Spleen (tissue), 11 donors: ENCODE data around the gene FBXO11. TPM values are rescaled to one million over a fixed set of nuclear protein-coding genes. Genes with fewer than 3 reads are reported as not detected.

Source experiments
- DNase-seq: peaks from one replicate; pipeline ENCODE4 v3.0.0-alpha.2; 2020
- H3K27ac ChIP-seq, 8 donors: fragments of 200-600 bp; sonication (generic) in 7 of 8; 1 replicate in 4 of 8; 2 replicates in 4 of 8; pipeline versions ENCODE4 v1.5.0 to v1.8.0; 2016 to 2021; ENCODE audit warnings: inconsistent platforms in 4 of 8, mild to moderate bottlenecking in 4 of 8, moderate library complexity in 1 of 8
- H3K27me3 ChIP-seq, 7 donors: fragments of 200-600 bp; sonication (generic) in 6 of 7; replicated peaks in 1 of 7; 1 replicate in 4 of 7; 2 replicates in 3 of 7; pipeline versions ENCODE4 v1.5.0 to v1.8.0; 2016 to 2021; ENCODE audit warnings: inconsistent platforms in 3 of 7, mild to moderate bottlenecking in 1 of 7
- H3K36me3 ChIP-seq, 6 donors: fragments of 200-600 bp; sonication (generic) in 5 of 6; 1 replicate in 4 of 6; 2 replicates in 2 of 6; pipeline versions ENCODE4 v1.5.0 to v1.8.0; 2016 to 2021; ENCODE audit warnings: inconsistent platforms in 2 of 6
- H3K4me1 ChIP-seq, 6 donors: fragments of 200-600 bp; sonication (generic) in 5 of 6; 1 replicate in 3 of 6; 2 replicates in 3 of 6; pipeline versions ENCODE4 v1.5.0 to v1.8.0; 2016 to 2021; ENCODE audit warnings: inconsistent platforms in 3 of 6
- H3K4me3 ChIP-seq, 8 donors: fragments of 200-600 bp; sonication (generic) in 7 of 8; 1 replicate in 4 of 8; 2 replicates in 4 of 8; pipeline versions ENCODE4 v1.5.0 to v1.8.0; 2016 to 2021; ENCODE audit warnings: inconsistent platforms in 4 of 8, mild to moderate bottlenecking in 4 of 8, moderate library complexity in 2 of 8
- H3K9me3 ChIP-seq, 8 donors: fragments of 200-600 bp; sonication (generic) in 7 of 8; 1 replicate in 4 of 8; 2 replicates in 4 of 8; pipeline versions ENCODE4 v1.5.0 to v1.8.0; 2016 to 2021; ENCODE audit warnings: inconsistent platforms in 4 of 8
- POLR2A ChIP-seq, 3 donors: fragments of 450-650 bp; IDR thresholded peaks; one replicate each; pipeline ENCODE4 v1.5.1; 2017; ENCODE audit warnings: antibody characterized with exemption in 3 of 3, mild to moderate bottlenecking in 1 of 3
- POLR2AphosphoS5 ChIP-seq, 3 donors: sonication (generic); formaldehyde crosslinking; IDR thresholded peaks; one replicate each; pipeline ENCODE4 v1.5.1; 2017; ENCODE audit warnings: antibody characterized with exemption in 3 of 3
- WGBS, 5 donors: extraction: QIAGEN DNeasy Blood & Tissue Kit in 3 of 5; methylation state at CpG; one replicate each; pipeline versions ENCODE4 v1.1.5 to v1.1.7; 2013 to 2018; 5-methylcytosine and 5-hydroxymethylcytosine counted together
- intact Hi-C: fragments of 100-400 bp; cut with DNase I; formaldehyde crosslinking; loops from one replicate; pipeline ENCODE4 v1.15.0; 2023; ENCODE audit warnings: low total_unique reads
- polyA plus RNA-seq, 3 donors: library from polyadenylated mRNA; stranded (reverse); fragments of 200-250 nt; gene quantifications; one replicate each; pipeline ENCODE4 v1.2.1, GENCODE V29; 2013
- total RNA-seq, 7 donors: library from RNA; depleted of rRNA in 3 of 7; stranded (reverse); fragments of >200 nt in 3 of 7; fragmentation: NEBNext Ultra II Directional in 4 of 7; extraction: Animal tissue kit (Norgen Biotek cat#: 25700) in 4 of 7; gene quantifications; one replicate each; pipeline versions ENCODE4 v1.1.0 to v1.2.1, GENCODE V29; 2016 to 2021
- TF ChIP-seq, protein P1 (sequence below), 11 experiments: fragments of 200-600 bp in 7 of 11; fragments of 450-650 bp in 4 of 11; sonication (generic) in 4 of 11; IDR thresholded peaks in 8 of 11; conservative IDR thresholded peaks in 3 of 11; 1 replicate in 7 of 11; 2 replicates in 4 of 11; pipeline versions ENCODE4 v1.4.0 to v1.8.0; 2016 to 2021; ENCODE audit warnings: antibody characterized with exemption in 11 of 11, inconsistent platforms in 4 of 11, mild to moderate bottlenecking in 1 of 11
- donor health status: healthy with polysubstance abuse.
- donor health status: DM: no; HTN: no; CAD: no; lungs with moderate emphysema.
- donor health status: DM: no; HTN: no; CAD: no.
- donor health status: Bipolar disorder and iron deficiency.
- donor health status: healthy.
- donor health status: DM: no; HTN: no; CAD: no.
- donor health status: DM: yes; HTN: yes; CAD: no.

Gene FBXO11
- total and polyA plus RNA-seq, 10 donors, result 23.9 to 91.3 (median 72.6) TPM

DNA sequence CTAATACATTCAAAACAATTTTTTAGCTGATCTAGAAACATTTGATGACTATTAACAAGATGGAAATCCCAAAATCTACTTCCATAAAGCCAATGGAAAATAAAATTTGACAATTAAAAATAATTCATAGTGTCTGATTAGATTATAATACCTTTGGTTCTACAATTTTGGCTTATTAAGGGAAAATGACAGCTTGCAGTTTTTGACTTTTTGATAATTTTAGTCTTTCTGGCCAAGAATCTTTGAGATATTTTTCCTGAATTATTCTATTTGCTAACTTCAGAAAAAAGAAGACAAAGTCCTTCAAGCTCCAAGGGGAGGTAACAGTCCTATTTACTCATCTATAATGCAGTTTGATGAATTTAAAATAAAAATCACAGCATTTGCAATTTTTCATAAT lies 83.8 kb downstream of the FBXO11 start:
- no peaks in the 10 kb centered on the region for H3K4me1 ChIP-seq
- H3K27ac ChIP-seq, result no peak overlapping the region
- no peaks in the 10 kb centered on the region for H3K9me3 ChIP-seq
- no peaks in the 10 kb centered on the region for H3K27me3 ChIP-seq
- H3K36me3 ChIP-seq, result peaks cover 3 to 100% (median 84%) of the 10 kb centered on the region in 6 donors
- TF ChIP-seq, protein P1, sequence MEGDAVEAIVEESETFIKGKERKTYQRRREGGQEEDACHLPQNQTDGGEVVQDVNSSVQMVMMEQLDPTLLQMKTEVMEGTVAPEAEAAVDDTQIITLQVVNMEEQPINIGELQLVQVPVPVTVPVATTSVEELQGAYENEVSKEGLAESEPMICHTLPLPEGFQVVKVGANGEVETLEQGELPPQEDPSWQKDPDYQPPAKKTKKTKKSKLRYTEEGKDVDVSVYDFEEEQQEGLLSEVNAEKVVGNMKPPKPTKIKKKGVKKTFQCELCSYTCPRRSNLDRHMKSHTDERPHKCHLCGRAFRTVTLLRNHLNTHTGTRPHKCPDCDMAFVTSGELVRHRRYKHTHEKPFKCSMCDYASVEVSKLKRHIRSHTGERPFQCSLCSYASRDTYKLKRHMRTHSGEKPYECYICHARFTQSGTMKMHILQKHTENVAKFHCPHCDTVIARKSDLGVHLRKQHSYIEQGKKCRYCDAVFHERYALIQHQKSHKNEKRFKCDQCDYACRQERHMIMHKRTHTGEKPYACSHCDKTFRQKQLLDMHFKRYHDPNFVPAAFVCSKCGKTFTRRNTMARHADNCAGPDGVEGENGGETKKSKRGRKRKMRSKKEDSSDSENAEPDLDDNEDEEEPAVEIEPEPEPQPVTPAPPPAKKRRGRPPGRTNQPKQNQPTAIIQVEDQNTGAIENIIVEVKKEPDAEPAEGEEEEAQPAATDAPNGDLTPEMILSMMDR (IDR thresholded peaks at IDR 0.05 in 8 of 11, conservative IDR thresholded peaks at IDR 0.05 in 3 of 11), result no peak
- TF ChIP-seq POLR2A (IDR thresholded peaks at IDR 0.05) (no peak), POLR2AphosphoS5 (IDR thresholded peaks at IDR 0.05) (no peak)
- no peak for DNase-seq
- intact Hi-C loops, result no loop called here
- no peak overlapping the region for H3K4me3 ChIP-seq

DNA sequence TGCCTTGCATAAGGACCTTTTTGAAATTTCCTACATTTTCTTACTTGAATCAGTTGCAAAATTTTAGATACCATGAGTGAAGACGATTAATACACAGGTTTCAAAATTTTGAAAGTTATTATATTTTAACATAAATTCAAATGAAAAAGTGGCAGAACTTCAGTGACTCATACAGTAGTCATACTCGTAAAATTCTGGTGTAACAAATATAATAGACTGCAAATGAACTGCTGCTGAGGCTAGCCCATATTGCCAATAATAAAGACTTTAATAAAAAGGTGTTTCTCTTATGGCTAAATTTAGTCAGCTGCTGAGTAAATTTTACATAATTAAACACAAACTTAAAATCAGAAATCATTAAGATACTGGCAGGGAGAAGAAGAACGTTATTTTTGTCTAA lies 86.5 kb downstream of the FBXO11 start:
- no peaks in the 10 kb centered on the region for H3K27me3 ChIP-seq
- H3K4me1 ChIP-seq, result no peaks in the 10 kb centered on the region
- no peak for DNase-seq
- no peaks in the 10 kb centered on the region for H3K9me3 ChIP-seq
- intact Hi-C loops, result no loop called here
- no peak overlapping the region for H3K4me3 ChIP-seq
- WGBS, 5 donors, result 90 to 99% (median 95%) methylated on average over 3 of the region's 3 CpGs
- TF ChIP-seq POLR2AphosphoS5 (IDR thresholded peaks at IDR 0.05) (no peak), POLR2A (IDR thresholded peaks at IDR 0.05) (no peak)
- TF ChIP-seq, protein P1 (IDR thresholded peaks at IDR 0.05 in 8 of 11, conservative IDR thresholded peaks at IDR 0.05 in 3 of 11), result no peak
- H3K27ac ChIP-seq, result no peak overlapping the region
- peaks cover 3 to 100% (median 88%) of the 10 kb centered on the region in 6 donors for H3K36me3 ChIP-seq

DNA sequence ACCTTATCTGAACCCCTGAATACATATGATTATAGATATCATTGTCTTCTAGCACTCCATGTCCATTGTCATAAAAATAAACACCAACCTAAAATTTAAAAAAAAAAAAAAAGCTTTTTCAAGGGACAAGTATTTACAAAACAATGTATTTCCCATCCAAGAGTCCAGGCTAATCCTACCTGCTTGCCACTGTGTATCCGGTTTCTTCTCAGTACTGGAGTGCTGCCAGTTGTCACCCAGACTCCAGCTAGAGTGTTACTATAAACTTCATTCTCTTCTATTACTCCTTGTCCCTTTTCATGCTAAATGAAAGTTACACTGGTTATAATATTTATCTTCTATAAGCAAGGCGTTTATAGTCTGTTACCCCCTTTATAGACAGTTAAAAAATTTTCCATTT lies 87.5 kb downstream of the FBXO11 start:
- H3K36me3 ChIP-seq, result peaks cover 3 to 100% (median 90%) of the 10 kb centered on the region in 6 donors
- no peak for TF ChIP-seq POLR2AphosphoS5 (IDR thresholded peaks at IDR 0.05)
- TF ChIP-seq POLR2A (IDR thresholded peaks at IDR 0.05), result no peak
- TF ChIP-seq, protein P1 (IDR thresholded peaks at IDR 0.05 in 8 of 11, conservative IDR thresholded peaks at IDR 0.05 in 3 of 11), result no peak
- 88 to 99% (median 94%) methylated on average over 2 of the region's 2 CpGs for WGBS, 5 donors
- no peak overlapping the region for H3K4me3 ChIP-seq
- intact Hi-C loops, result no loop called here
- H3K27me3 ChIP-seq, result no peaks in the 10 kb centered on the region
- H3K9me3 ChIP-seq, result no peaks in the 10 kb centered on the region
- DNase-seq, result no peak
- H3K27ac ChIP-seq, result no peak overlapping the region
- no peaks in the 10 kb centered on the region for H3K4me1 ChIP-seq

DNA sequence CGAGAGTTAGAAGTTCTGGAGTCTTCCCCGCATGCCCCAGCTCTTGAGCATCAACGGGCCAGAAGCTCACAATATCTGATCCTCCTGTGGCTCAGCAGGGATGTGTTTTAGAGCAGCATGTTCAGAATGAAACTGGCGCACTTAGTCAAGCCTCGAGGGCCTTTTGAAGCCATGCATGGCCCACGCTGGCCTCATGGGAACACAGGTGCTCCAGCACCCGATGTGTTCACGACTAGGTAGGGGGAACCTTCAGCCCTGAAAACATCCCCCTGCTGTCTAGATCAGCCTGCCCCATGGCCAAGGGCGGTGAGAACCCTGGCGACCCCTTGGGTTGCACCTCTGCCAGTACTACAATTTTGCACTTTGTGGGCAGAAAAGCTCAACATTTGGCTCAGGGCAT lies 90.5 kb downstream of the FBXO11 start:
- peaks cover 0 to 100% (median 80%) of the 10 kb centered on the region in 6 donors for H3K36me3 ChIP-seq
- intact Hi-C loops, result no loop called here
- H3K4me1 ChIP-seq, result no peaks in the 10 kb centered on the region
- no peaks in the 10 kb centered on the region for H3K9me3 ChIP-seq
- no peak for DNase-seq
- H3K27me3 ChIP-seq, result no peaks in the 10 kb centered on the region
- no peak overlapping the region for H3K4me3 ChIP-seq
- no peak for TF ChIP-seq POLR2A (IDR thresholded peaks at IDR 0.05)
- TF ChIP-seq, protein P1 (IDR thresholded peaks at IDR 0.05 in 8 of 11, conservative IDR thresholded peaks at IDR 0.05 in 3 of 11), result no peak
- TF ChIP-seq POLR2AphosphoS5 (IDR thresholded peaks at IDR 0.05), result peak in 2 of 3 donors; percentile 21 to 36
- 70 to 85% (median 85%) methylated on average over 8 to 10 of the region's 10 CpGs for whole genome bisulfite sequencing, 5 donors
- peak overlapping the region in 1 of 8 donors; percentile 31 for H3K27ac ChIP-seq
